Measurements from ENCODE around the gene FAM3D. TPM values are rescaled to one million over a fixed set of nuclear protein-coding genes. Genes with fewer than 3 reads are reported as not detected.
A peak's percentile ranks its signal among the peaks of the same experiment; 100 is the strongest.
"Not testable (repeated sequence)": the region's sequence is repeated elsewhere in the genome, so short reads cannot be mapped to it uniquely, and the experiment has no call there.

FAM3D gene
- total RNA-seq, 1 donor from 2014 or later = not detected

- peaks cover 27% of the 10 kb centered on the region for H3K9me3 Mint-ChIP-seq
- H3K27ac Mint-ChIP-seq; DNase-seq (ENCODE audit: low spot score); intact Hi-C loops (cut with micrococcal nuclease); H3K27me3 Mint-ChIP-seq (ENCODE audit: insufficient read depth); H3K4me3 Mint-ChIP-seq; H3K36me3 Mint-ChIP-seq (ENCODE audit: low read depth): not testable (repeated sequence)
- peaks cover 27% of the 10 kb centered on the region for H3K4me1 Mint-ChIP-seq (ENCODE audit: low read depth)
Measured at GRCh38 chr3:58695284-58695683, 28.7 kb upstream of the FAM3D start.

GRCh38 chr3:58693940-58694850, 27.6 kb upstream of the FAM3D start:
- peaks cover 37% of the 10 kb centered on the region for H3K9me3 Mint-ChIP-seq
- H3K36me3 Mint-ChIP-seq (ENCODE audit: low read depth) = peaks cover 2% of the 10 kb centered on the region
- peak overlapping the region; percentile 13 for H3K27ac Mint-ChIP-seq
- peaks cover under 1% of the 10 kb centered on the region for H3K27me3 Mint-ChIP-seq (ENCODE audit: insufficient read depth)
- H3K4me1 Mint-ChIP-seq (ENCODE audit: low read depth) = peaks cover 27% of the 10 kb centered on the region
- H3K4me3 Mint-ChIP-seq = no peak overlapping the region
- intact Hi-C loops (cut with micrococcal nuclease) = no loop called here
- DNase-seq (ENCODE audit: low spot score) = no peak

- intact Hi-C loops (cut with micrococcal nuclease) = no loop called here
- Mint-ChIP-seq H3K9me3 (peaks cover 39% of the 10 kb centered on the region), H3K27ac (no peak overlapping the region), H3K4me1 (ENCODE audit: low read depth) (peaks cover 27% of the 10 kb centered on the region), H3K36me3 (ENCODE audit: low read depth) (peaks cover 2% of the 10 kb centered on the region), H3K27me3 (ENCODE audit: insufficient read depth) (no peaks in the 10 kb centered on the region), H3K4me3 (no peak overlapping the region)
- DNase-seq (ENCODE audit: low spot score) = no peak
Measured at GRCh38 chr3:58692484-58692883, 25.9 kb upstream of the FAM3D start.

GRCh38 chr3:58691997-58692396, 25.4 kb upstream of the FAM3D start:
- DNase-seq (ENCODE audit: low spot score) = no peak
- Mint-ChIP-seq H3K27me3 (ENCODE audit: insufficient read depth) (no peaks in the 10 kb centered on the region), H3K4me3 (no peak overlapping the region), H3K27ac (no peak overlapping the region), H3K36me3 (ENCODE audit: low read depth) (peaks cover 2% of the 10 kb centered on the region), H3K9me3 (peaks cover 39% of the 10 kb centered on the region), H3K4me1 (ENCODE audit: low read depth) (peaks cover 27% of the 10 kb centered on the region)
- intact Hi-C loops (cut with micrococcal nuclease) = no loop called here

- peaks cover 2% of the 10 kb centered on the region for H3K36me3 Mint-ChIP-seq (ENCODE audit: low read depth)
- no peak overlapping the region for H3K27ac Mint-ChIP-seq
- DNase-seq (ENCODE audit: low spot score) = no peak
- peaks cover 16% of the 10 kb centered on the region for H3K4me1 Mint-ChIP-seq (ENCODE audit: low read depth)
- intact Hi-C loops (cut with micrococcal nuclease) = no loop called here
- no peak overlapping the region for H3K4me3 Mint-ChIP-seq
- peaks cover 39% of the 10 kb centered on the region for H3K9me3 Mint-ChIP-seq
- no peaks in the 10 kb centered on the region for H3K27me3 Mint-ChIP-seq (ENCODE audit: insufficient read depth)
Measured at GRCh38 chr3:58690490-58690889, 23.9 kb upstream of the FAM3D start.

- Mint-ChIP-seq H3K27me3 (ENCODE audit: insufficient read depth) (no peaks in the 10 kb centered on the region), H3K4me3 (no peak overlapping the region), H3K27ac (no peak overlapping the region), H3K4me1 (ENCODE audit: low read depth) (peaks cover 1% of the 10 kb centered on the region), H3K36me3 (ENCODE audit: low read depth) (peaks cover 2% of the 10 kb centered on the region), H3K9me3 (peaks cover 28% of the 10 kb centered on the region)
- intact Hi-C loops (cut with micrococcal nuclease) = no loop called here
- DNase-seq (ENCODE audit: low spot score) = no peak
Measured at GRCh38 chr3:58688574-58688973, 22.0 kb upstream of the FAM3D start.

GRCh38 chr3:58686847-58687246, 20.3 kb upstream of the FAM3D start:
- H3K27me3 Mint-ChIP-seq (ENCODE audit: insufficient read depth) = no peaks in the 10 kb centered on the region
- H3K36me3 Mint-ChIP-seq (ENCODE audit: low read depth) = no peaks in the 10 kb centered on the region
- peaks cover 8% of the 10 kb centered on the region for H3K4me1 Mint-ChIP-seq (ENCODE audit: low read depth)
- intact Hi-C loops (cut with micrococcal nuclease) = no loop called here
- peaks cover 21% of the 10 kb centered on the region for H3K9me3 Mint-ChIP-seq
- no peak overlapping the region for H3K27ac Mint-ChIP-seq
- no peak overlapping the region for H3K4me3 Mint-ChIP-seq
- no peak for DNase-seq (ENCODE audit: low spot score)

GRCh38 chr3:58685641-58686040, 19.1 kb upstream of the FAM3D start:
- Mint-ChIP-seq H3K4me1 (ENCODE audit: low read depth) (peaks cover 8% of the 10 kb centered on the region), H3K27me3 (ENCODE audit: insufficient read depth) (no peaks in the 10 kb centered on the region), H3K4me3 (no peak overlapping the region), H3K9me3 (peaks cover 12% of the 10 kb centered on the region), H3K36me3 (ENCODE audit: low read depth) (no peaks in the 10 kb centered on the region), H3K27ac (no peak overlapping the region)
- no peak for DNase-seq (ENCODE audit: low spot score)
- intact Hi-C loops (cut with micrococcal nuclease) = no loop called here

- DNase-seq (ENCODE audit: low spot score) = no peak
- Mint-ChIP-seq H3K4me1 (ENCODE audit: low read depth) (peaks cover 8% of the 10 kb centered on the region), H3K27ac (no peak overlapping the region), H3K36me3 (ENCODE audit: low read depth) (no peaks in the 10 kb centered on the region), H3K9me3 (no peaks in the 10 kb centered on the region), H3K4me3 (no peak overlapping the region), H3K27me3 (ENCODE audit: insufficient read depth) (no peaks in the 10 kb centered on the region)
- intact Hi-C loops (cut with micrococcal nuclease) = no loop called here
Measured at GRCh38 chr3:58683466-58683865, 16.9 kb upstream of the FAM3D start.

GRCh38 chr3:58683001-58683458, 16.5 kb upstream of the FAM3D start:
- H3K9me3 Mint-ChIP-seq = no peaks in the 10 kb centered on the region
- H3K4me1 Mint-ChIP-seq (ENCODE audit: low read depth) = peaks cover 8% of the 10 kb centered on the region
- no peaks in the 10 kb centered on the region for H3K36me3 Mint-ChIP-seq (ENCODE audit: low read depth)
- no peak overlapping the region for H3K27ac Mint-ChIP-seq
- H3K27me3 Mint-ChIP-seq (ENCODE audit: insufficient read depth) = no peaks in the 10 kb centered on the region
- H3K4me3 Mint-ChIP-seq = no peak overlapping the region
- intact Hi-C loops (cut with micrococcal nuclease) = no loop called here
- DNase-seq (ENCODE audit: low spot score) = no peak

- no peak overlapping the region for H3K27ac Mint-ChIP-seq
- intact Hi-C loops (cut with micrococcal nuclease) = no loop called here
- no peaks in the 10 kb centered on the region for H3K36me3 Mint-ChIP-seq (ENCODE audit: low read depth)
- peaks cover 8% of the 10 kb centered on the region for H3K4me1 Mint-ChIP-seq (ENCODE audit: low read depth)
- no peaks in the 10 kb centered on the region for H3K9me3 Mint-ChIP-seq
- H3K4me3 Mint-ChIP-seq = no peak overlapping the region
- no peak for DNase-seq (ENCODE audit: low spot score)
- H3K27me3 Mint-ChIP-seq (ENCODE audit: insufficient read depth) = peaks cover 2% of the 10 kb centered on the region
Measured at GRCh38 chr3:58681863-58682262, 15.3 kb upstream of the FAM3D start.

GRCh38 chr3:58680879-58681525, 14.4 kb upstream of the FAM3D start:
- H3K27me3 Mint-ChIP-seq (ENCODE audit: insufficient read depth) = peaks cover 2% of the 10 kb centered on the region
- H3K4me3 Mint-ChIP-seq = no peak overlapping the region
- intact Hi-C loops (cut with micrococcal nuclease) = no loop called here
- H3K36me3 Mint-ChIP-seq (ENCODE audit: low read depth) = no peaks in the 10 kb centered on the region
- H3K27ac Mint-ChIP-seq = no peak overlapping the region
- no peak for DNase-seq (ENCODE audit: low spot score)
- peaks cover 8% of the 10 kb centered on the region for H3K4me1 Mint-ChIP-seq (ENCODE audit: low read depth)
- H3K9me3 Mint-ChIP-seq = no peaks in the 10 kb centered on the region

- DNase-seq (ENCODE audit: low spot score) = no peak
- H3K4me3 Mint-ChIP-seq = no peak overlapping the region
- H3K4me1 Mint-ChIP-seq (ENCODE audit: low read depth) = peaks cover 8% of the 10 kb centered on the region
- H3K27me3 Mint-ChIP-seq (ENCODE audit: insufficient read depth) = peaks cover 2% of the 10 kb centered on the region
- intact Hi-C loops (cut with micrococcal nuclease) = no loop called here
- H3K27ac Mint-ChIP-seq = no peak overlapping the region
- H3K9me3 Mint-ChIP-seq = no peaks in the 10 kb centered on the region
- no peaks in the 10 kb centered on the region for H3K36me3 Mint-ChIP-seq (ENCODE audit: low read depth)
Measured at GRCh38 chr3:58679974-58680666, 13.5 kb upstream of the FAM3D start.
